ENCODE results near the gene KRT40.

KRT40 gene

DNA sequence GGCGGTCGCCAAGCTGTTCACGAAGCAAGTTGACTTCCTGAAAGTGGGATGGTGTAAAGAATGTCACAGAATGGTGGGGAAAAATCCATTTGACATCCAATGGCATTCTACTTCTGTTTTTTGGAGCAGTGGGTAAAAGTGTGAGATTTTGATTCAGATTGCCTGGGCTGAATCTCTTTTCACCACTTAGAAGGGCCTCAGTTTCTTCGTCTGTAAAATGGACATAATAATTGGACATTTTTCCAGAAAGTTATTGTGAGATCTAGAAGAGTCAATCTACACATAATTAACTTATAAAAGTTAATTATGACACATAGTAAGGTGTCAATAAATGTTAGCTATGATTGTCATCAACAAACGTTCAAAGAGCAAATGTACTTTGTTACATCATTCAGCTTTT is 3.0 kb downstream of the KRT40 start:
- H3K4me3 ChIP-seq (ENCODE audit: insufficient read depth, low read length, poor library complexity, severe bottlenecking): no peak overlapping the region
- no peak overlapping the region for H3K27ac ChIP-seq (ENCODE audit: low read depth, low read length)
- no peaks in the 10 kb centered on the region for H4K20me1 ChIP-seq (ENCODE audit: low read depth, low read length)
- H3K9me3 ChIP-seq (ENCODE audit: insufficient read depth, low read length): no peaks in the 10 kb centered on the region
- no peak overlapping the region for H3K4me2 ChIP-seq (ENCODE audit: low read depth, low read length, poor library complexity, severe bottlenecking)
- H3K79me2 ChIP-seq (ENCODE audit: insufficient read depth, low read length): no peaks in the 10 kb centered on the region
- H3K36me3 ChIP-seq (ENCODE audit: low read length): no peaks in the 10 kb centered on the region
- H3F3A ChIP-seq (ENCODE audit: insufficient read depth): no peaks in the 10 kb centered on the region
- no peaks in the 10 kb centered on the region for H3K9me2 ChIP-seq (replicated peaks; ENCODE audit: insufficient read depth, low read length)
- H2AFZ ChIP-seq (ENCODE audit: low read depth, low read length, severe bottlenecking): no peak overlapping the region
- no peak for TF ChIP-seq EZH2phosphoT487 (conservative IDR thresholded peaks at IDR 0.05; ENCODE audit: low read length)
- TF ChIP-seq, protein P1, sequence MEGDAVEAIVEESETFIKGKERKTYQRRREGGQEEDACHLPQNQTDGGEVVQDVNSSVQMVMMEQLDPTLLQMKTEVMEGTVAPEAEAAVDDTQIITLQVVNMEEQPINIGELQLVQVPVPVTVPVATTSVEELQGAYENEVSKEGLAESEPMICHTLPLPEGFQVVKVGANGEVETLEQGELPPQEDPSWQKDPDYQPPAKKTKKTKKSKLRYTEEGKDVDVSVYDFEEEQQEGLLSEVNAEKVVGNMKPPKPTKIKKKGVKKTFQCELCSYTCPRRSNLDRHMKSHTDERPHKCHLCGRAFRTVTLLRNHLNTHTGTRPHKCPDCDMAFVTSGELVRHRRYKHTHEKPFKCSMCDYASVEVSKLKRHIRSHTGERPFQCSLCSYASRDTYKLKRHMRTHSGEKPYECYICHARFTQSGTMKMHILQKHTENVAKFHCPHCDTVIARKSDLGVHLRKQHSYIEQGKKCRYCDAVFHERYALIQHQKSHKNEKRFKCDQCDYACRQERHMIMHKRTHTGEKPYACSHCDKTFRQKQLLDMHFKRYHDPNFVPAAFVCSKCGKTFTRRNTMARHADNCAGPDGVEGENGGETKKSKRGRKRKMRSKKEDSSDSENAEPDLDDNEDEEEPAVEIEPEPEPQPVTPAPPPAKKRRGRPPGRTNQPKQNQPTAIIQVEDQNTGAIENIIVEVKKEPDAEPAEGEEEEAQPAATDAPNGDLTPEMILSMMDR (IDR thresholded peaks at IDR 0.05; ENCODE audit: insufficient read depth, low read length, poor library complexity, severe bottlenecking): no peak
- H3K9ac ChIP-seq (ENCODE audit: low read length): no peak overlapping the region
- no peaks in the 10 kb centered on the region for H3K27me3 ChIP-seq (ENCODE audit: low read length)

DNA sequence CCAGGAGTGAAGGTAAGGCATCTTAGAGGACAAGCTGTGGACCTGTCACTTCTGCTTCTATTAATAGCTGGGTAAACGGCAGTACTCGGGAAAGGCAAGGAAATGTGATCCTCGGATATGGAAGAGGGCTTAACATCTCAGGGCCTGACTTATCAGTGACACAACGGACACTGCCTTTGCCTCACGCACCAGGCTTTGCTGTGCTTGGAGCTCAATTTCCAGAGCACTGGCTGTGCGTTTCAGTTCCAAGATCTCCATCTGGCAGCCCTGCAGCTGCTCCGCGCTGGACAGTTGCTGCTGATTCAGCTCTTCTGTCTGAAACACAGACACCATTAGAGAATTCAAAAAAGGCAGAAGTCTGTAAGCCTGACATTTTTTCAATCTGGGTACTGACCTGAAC is 3.5 kb downstream of the KRT40 start:
- H3K9me3 ChIP-seq (ENCODE audit: insufficient read depth, low read length): no peaks in the 10 kb centered on the region
- no peaks in the 10 kb centered on the region for H4K20me1 ChIP-seq (ENCODE audit: low read depth, low read length)
- H3K9me2 ChIP-seq (replicated peaks; ENCODE audit: insufficient read depth, low read length): no peaks in the 10 kb centered on the region
- no peaks in the 10 kb centered on the region for H3K36me3 ChIP-seq (ENCODE audit: low read length)
- H3F3A ChIP-seq (ENCODE audit: insufficient read depth): no peaks in the 10 kb centered on the region
- H3K27ac ChIP-seq (ENCODE audit: low read depth, low read length): no peak overlapping the region
- no peak overlapping the region for H3K4me2 ChIP-seq (ENCODE audit: low read depth, low read length, poor library complexity, severe bottlenecking)
- H3K9ac ChIP-seq (ENCODE audit: low read length): no peak overlapping the region
- H3K27me3 ChIP-seq (ENCODE audit: low read length): no peaks in the 10 kb centered on the region
- H3K4me3 ChIP-seq (ENCODE audit: insufficient read depth, low read length, poor library complexity, severe bottlenecking): no peak overlapping the region
- H2AFZ ChIP-seq (ENCODE audit: low read depth, low read length, severe bottlenecking): no peak overlapping the region
- no peaks in the 10 kb centered on the region for H3K79me2 ChIP-seq (ENCODE audit: insufficient read depth, low read length)
- no peak for TF ChIP-seq EZH2phosphoT487 (conservative IDR thresholded peaks at IDR 0.05; ENCODE audit: low read length)
- TF ChIP-seq, protein P1 (IDR thresholded peaks at IDR 0.05; ENCODE audit: insufficient read depth, low read length, poor library complexity, severe bottlenecking): no peak

DNA sequence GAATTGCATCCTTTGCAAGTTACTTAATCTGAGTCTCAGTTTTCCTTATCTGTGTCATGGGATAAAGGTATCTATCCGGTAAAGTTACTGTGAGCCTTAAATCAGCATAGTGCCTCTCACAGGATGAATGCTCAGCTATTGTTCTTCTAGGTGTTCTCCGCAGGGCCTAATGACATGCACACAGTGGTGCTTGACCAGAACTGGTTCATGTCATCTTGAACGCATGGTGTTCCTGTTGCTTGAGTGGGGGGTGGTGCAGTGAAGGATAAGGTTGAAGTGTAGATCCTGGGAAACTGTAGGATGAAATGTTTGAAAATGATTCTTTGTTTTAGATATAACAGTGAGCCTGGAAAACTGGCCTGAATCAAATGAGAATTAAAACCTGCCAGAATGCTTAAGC is 4.0 kb downstream of the KRT40 start:
- H4K20me1 ChIP-seq (ENCODE audit: low read depth, low read length): no peaks in the 10 kb centered on the region
- H3K79me2 ChIP-seq (ENCODE audit: insufficient read depth, low read length): no peaks in the 10 kb centered on the region
- H3K9me2 ChIP-seq (replicated peaks; ENCODE audit: insufficient read depth, low read length): no peaks in the 10 kb centered on the region
- H3K27ac ChIP-seq (ENCODE audit: low read depth, low read length): no peak overlapping the region
- H3K9me3 ChIP-seq (ENCODE audit: insufficient read depth, low read length): no peaks in the 10 kb centered on the region
- no peaks in the 10 kb centered on the region for H3F3A ChIP-seq (ENCODE audit: insufficient read depth)
- TF ChIP-seq, protein P1 (IDR thresholded peaks at IDR 0.05; ENCODE audit: insufficient read depth, low read length, poor library complexity, severe bottlenecking): no peak
- TF ChIP-seq EZH2phosphoT487 (conservative IDR thresholded peaks at IDR 0.05; ENCODE audit: low read length): no peak
- no peak overlapping the region for H3K4me3 ChIP-seq (ENCODE audit: insufficient read depth, low read length, poor library complexity, severe bottlenecking)
- H3K9ac ChIP-seq (ENCODE audit: low read length): no peak overlapping the region
- H3K27me3 ChIP-seq (ENCODE audit: low read length): no peaks in the 10 kb centered on the region
- H3K36me3 ChIP-seq (ENCODE audit: low read length): no peaks in the 10 kb centered on the region
- H2AFZ ChIP-seq (ENCODE audit: low read depth, low read length, severe bottlenecking): no peak overlapping the region
- no peak overlapping the region for H3K4me2 ChIP-seq (ENCODE audit: low read depth, low read length, poor library complexity, severe bottlenecking)
